HEK293 (cell line): ENCODE measurements around the gene CSF2.

Experiments
- CTCF ChIA-PET: fragments of 350-600 bp; formaldehyde crosslinking; extraction: SDS; loops from one replicate; lab custom pipeline; 2021; ENCODE audit warnings: antibody characterized with exemption; lab: Yijun Ruan, JAX
- POLR2A ChIA-PET: fragments of 300-600 bp; formaldehyde crosslinking; extraction: SDS; loops from one replicate; lab custom pipeline; 2020; ENCODE audit warnings: antibody characterized with exemption, inconsistent platforms; lab: Yijun Ruan, JAX
- H3K27ac ChIP-seq: fragments of 200-500 bp; sonication (Bioruptor generic); 2 replicates; pipeline ENCODE4 v1.5.1; 2014; ENCODE audit warnings: low read depth, low read length, control low read depth, inconsistent platforms; ENCODE audit errors: extremely low read depth
- H3K36me3 ChIP-seq, 2 experiments: fragments of 200-500 bp in 1 of 2; sonication (Bioruptor generic) in 1 of 2; 1 replicate in 1 of 2; 2 replicates in 1 of 2; pipeline ENCODE4 v1.5.1; 2014 to 2017; ENCODE audit warnings: inconsistent platforms in 2 of 2, low read length in 2 of 2; ENCODE audit not compliant: control insufficient read depth in 2 of 2, insufficient read depth in 1 of 2
- H3K4me1 ChIP-seq: fragments of 200-500 bp; sonication (Bioruptor generic); 2 replicates; pipeline ENCODE4 v1.5.1; 2014; ENCODE audit warnings: mild to moderate bottlenecking, low read length, inconsistent platforms; ENCODE audit not compliant: control insufficient read depth, insufficient read depth
- H3K4me3 ChIP-seq: 2 replicates; pipeline ENCODE4 v1.5.1; 2011; ENCODE audit warnings: low read depth, mild to moderate bottlenecking, control low read depth, low read length, moderate library complexity
- H3K9me3 ChIP-seq: fragments of 200-500 bp; sonication (Bioruptor generic); 2 replicates; pipeline ENCODE4 v1.5.1; 2014; ENCODE audit warnings: low read depth, low read length, inconsistent platforms; ENCODE audit not compliant: control insufficient read depth, insufficient read depth
- GLIS1 ChIP-seq: fragments of 450-650 bp; formaldehyde crosslinking; IDR thresholded peaks from 2 replicates; pipeline ENCODE4 v1.5.1; 2016; ENCODE audit warnings: missing biosample characterization, missing genetic modification characterization
- KLF16 ChIP-seq: fragments of 450-650 bp; formaldehyde crosslinking; IDR thresholded peaks from 2 replicates; pipeline ENCODE4 v1.5.1; 2017; ENCODE audit warnings: missing biosample characterization, missing genetic modification characterization
- REPIN1 ChIP-seq: fragments of 450-650 bp; formaldehyde crosslinking; IDR thresholded peaks from 2 replicates; pipeline ENCODE4 v1.5.1; 2017; ENCODE audit warnings: missing biosample characterization, missing genetic modification characterization, low read depth
- SP2 ChIP-seq: fragments of 450-650 bp; formaldehyde crosslinking; IDR thresholded peaks from 2 replicates; pipeline ENCODE4 v1.5.1; 2016; ENCODE audit warnings: missing biosample characterization, missing genetic modification characterization
- YY2 ChIP-seq: fragments of 450-650 bp; formaldehyde crosslinking; IDR thresholded peaks from 2 replicates; pipeline ENCODE4 v1.5.1; 2016; ENCODE audit warnings: missing biosample characterization, missing genetic modification characterization
- ZBTB48 ChIP-seq: fragments of 450-650 bp; formaldehyde crosslinking; IDR thresholded peaks from 2 replicates; pipeline ENCODE4 v1.5.1; 2016; ENCODE audit warnings: missing biosample characterization, missing genetic modification characterization
- ZFHX2 ChIP-seq: fragments of 450-650 bp; formaldehyde crosslinking; conservative IDR thresholded peaks from 2 replicates; pipeline ENCODE4 v1.5.1; 2016; ENCODE audit warnings: missing biosample characterization, missing genetic modification characterization
- ZNF146 ChIP-seq: fragments of 450-650 bp; formaldehyde crosslinking; IDR thresholded peaks from 2 replicates; pipeline ENCODE4 v1.5.1; 2016; ENCODE audit warnings: missing biosample characterization, missing genetic modification characterization
- ZNF248 ChIP-seq: fragments of 450-650 bp; formaldehyde crosslinking; IDR thresholded peaks from 2 replicates; pipeline ENCODE4 v1.5.1; 2017; ENCODE audit warnings: missing biosample characterization, missing genetic modification characterization
- ZNF274 ChIP-seq, 2 experiments: fragments of 200-500 bp in 1 of 2; fragments of 450-650 bp in 1 of 2; sonication (Bioruptor generic) in 1 of 2; formaldehyde crosslinking in 1 of 2; IDR thresholded peaks; 2 replicates each; pipeline versions ENCODE4 v1.5.1 to v1.6.1; 2014 to 2016; ENCODE audit warnings: borderline replicate concordance in 1 of 2, inconsistent platforms in 1 of 2, low read length in 1 of 2, missing biosample characterization in 1 of 2, missing genetic modification characterization in 1 of 2
- ZNF354C ChIP-seq: fragments of 450-650 bp; formaldehyde crosslinking; IDR thresholded peaks from 2 replicates; pipeline ENCODE4 v1.5.1; 2016; ENCODE audit warnings: missing biosample characterization, missing genetic modification characterization, low read depth, borderline replicate concordance
- ZNF423 ChIP-seq: fragments of 450-650 bp; formaldehyde crosslinking; IDR thresholded peaks from 2 replicates; pipeline ENCODE4 v1.5.1; 2016; ENCODE audit warnings: missing biosample characterization, missing genetic modification characterization
- ZNF670 ChIP-seq: fragments of 450-650 bp; formaldehyde crosslinking; IDR thresholded peaks from 2 replicates; pipeline ENCODE4 v1.5.1; 2016; ENCODE audit warnings: missing biosample characterization, missing genetic modification characterization, low read depth
- ZNF76 ChIP-seq: fragments of 450-650 bp; formaldehyde crosslinking; IDR thresholded peaks from 2 replicates; pipeline ENCODE4; 2016; ENCODE audit warnings: low read depth, missing biosample characterization, missing genetic modification characterization, borderline replicate concordance
- ZNF768 ChIP-seq: fragments of 450-650 bp; formaldehyde crosslinking; IDR thresholded peaks from 2 replicates; pipeline ENCODE4 v1.5.1; 2018; ENCODE audit warnings: missing biosample characterization, mild to moderate bottlenecking, missing genetic modification characterization
- ZNF830 ChIP-seq: fragments of 450-650 bp; IDR thresholded peaks from 2 replicates; pipeline ENCODE4 v1.5.0; 2018; ENCODE audit warnings: missing biosample characterization, missing genetic modification characterization, low read depth, mild to moderate bottlenecking, moderate library complexity
- ZXDB ChIP-seq: fragments of 450-650 bp; formaldehyde crosslinking; IDR thresholded peaks from 2 replicates; pipeline ENCODE4 v1.5.1; 2016; ENCODE audit warnings: missing biosample characterization, missing genetic modification characterization
- TF ChIP-seq, protein P1 (sequence below): fragments of 450-650 bp; formaldehyde crosslinking; IDR thresholded peaks from 2 replicates; pipeline ENCODE4 v1.5.0; 2017; ENCODE audit warnings: missing biosample characterization, missing genetic modification characterization, borderline replicate concordance
- TF ChIP-seq, protein P2 (sequence below): fragments of 450-650 bp; formaldehyde crosslinking; IDR thresholded peaks from 2 replicates; pipeline ENCODE4 v1.5.1; 2017; ENCODE audit warnings: missing biosample characterization, mild to moderate bottlenecking, missing genetic modification characterization, moderate library complexity
- TF ChIP-seq, protein P3 (sequence below): fragments of 450-650 bp; formaldehyde crosslinking; IDR thresholded peaks from 2 replicates; pipeline ENCODE4 v1.5.1; 2017; ENCODE audit warnings: missing biosample characterization, missing genetic modification characterization

CSF2 gene

DNA sequence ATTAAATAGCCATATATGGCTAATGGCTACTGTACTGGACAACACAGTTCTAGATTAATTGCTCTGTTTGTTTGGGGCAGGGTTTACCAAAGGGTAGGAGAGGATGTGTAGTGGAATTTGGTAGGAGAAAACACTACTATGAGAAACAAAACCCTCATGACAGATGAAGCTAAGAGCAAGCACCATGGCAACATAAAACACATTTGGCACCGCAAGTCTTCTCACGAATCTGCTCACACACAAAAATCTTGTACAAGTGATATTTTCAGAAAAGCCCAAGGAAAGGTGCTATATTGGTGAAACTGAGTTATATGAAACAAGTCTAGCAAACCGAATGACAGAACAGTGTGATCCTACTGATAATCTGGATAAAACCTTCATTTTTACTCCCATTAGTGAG is 38.5 kb downstream of the CSF2 start:
- Histone ChIP-seq H3K4me1 (no peaks in the 10 kb centered on the region), H3K36me3 (no peaks in the 10 kb centered on the region), H3K9me3 (no peaks in the 10 kb centered on the region), H3K4me3 (no peak overlapping the region), H3K27ac (no peak overlapping the region)
- ChIA-PET CTCF (no interaction called here), POLR2A (no interaction called here)
- TF ChIP-seq YY2 (no peak), REPIN1 (tag by site-specific recombination) (no peak), ZNF830 (tag by site-specific recombination) (no peak), SP2 (no peak), ZNF423 (tag by site-specific recombination) (no peak), ZNF248 (tag by site-specific recombination) (no peak), ZNF670 (tag by site-specific recombination) (no peak), ZNF76 (tag by site-specific recombination) (no peak), ZBTB48 (tag by site-specific recombination) (no peak), ZNF146 (tag by site-specific recombination) (no peak), KLF16 (tag by site-specific recombination) (no peak), ZXDB (tag by site-specific recombination) (no peak), ZNF768 (no peak), ZNF274 (IDR thresholded peaks at IDR 0.05; ENCODE audit: low read length) (no peak), ZNF274 (tag by site-specific recombination; IDR thresholded peaks at IDR 0.05; ENCODE audit: borderline replicate concordance) (no peak), ZFHX2 (tag by site-specific recombination) (no peak), GLIS1 (tag by site-specific recombination) (no peak), ZNF354C (tag by site-specific recombination) (no peak)
- TF ChIP-seq, protein P1, sequence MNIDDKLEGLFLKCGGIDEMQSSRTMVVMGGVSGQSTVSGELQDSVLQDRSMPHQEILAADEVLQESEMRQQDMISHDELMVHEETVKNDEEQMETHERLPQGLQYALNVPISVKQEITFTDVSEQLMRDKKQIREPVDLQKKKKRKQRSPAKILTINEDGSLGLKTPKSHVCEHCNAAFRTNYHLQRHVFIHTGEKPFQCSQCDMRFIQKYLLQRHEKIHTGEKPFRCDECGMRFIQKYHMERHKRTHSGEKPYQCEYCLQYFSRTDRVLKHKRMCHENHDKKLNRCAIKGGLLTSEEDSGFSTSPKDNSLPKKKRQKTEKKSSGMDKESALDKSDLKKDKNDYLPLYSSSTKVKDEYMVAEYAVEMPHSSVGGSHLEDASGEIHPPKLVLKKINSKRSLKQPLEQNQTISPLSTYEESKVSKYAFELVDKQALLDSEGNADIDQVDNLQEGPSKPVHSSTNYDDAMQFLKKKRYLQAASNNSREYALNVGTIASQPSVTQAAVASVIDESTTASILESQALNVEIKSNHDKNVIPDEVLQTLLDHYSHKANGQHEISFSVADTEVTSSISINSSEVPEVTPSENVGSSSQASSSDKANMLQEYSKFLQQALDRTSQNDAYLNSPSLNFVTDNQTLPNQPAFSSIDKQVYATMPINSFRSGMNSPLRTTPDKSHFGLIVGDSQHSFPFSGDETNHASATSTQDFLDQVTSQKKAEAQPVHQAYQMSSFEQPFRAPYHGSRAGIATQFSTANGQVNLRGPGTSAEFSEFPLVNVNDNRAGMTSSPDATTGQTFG (tag by site-specific recombination), result no peak
- TF ChIP-seq, protein P2, sequence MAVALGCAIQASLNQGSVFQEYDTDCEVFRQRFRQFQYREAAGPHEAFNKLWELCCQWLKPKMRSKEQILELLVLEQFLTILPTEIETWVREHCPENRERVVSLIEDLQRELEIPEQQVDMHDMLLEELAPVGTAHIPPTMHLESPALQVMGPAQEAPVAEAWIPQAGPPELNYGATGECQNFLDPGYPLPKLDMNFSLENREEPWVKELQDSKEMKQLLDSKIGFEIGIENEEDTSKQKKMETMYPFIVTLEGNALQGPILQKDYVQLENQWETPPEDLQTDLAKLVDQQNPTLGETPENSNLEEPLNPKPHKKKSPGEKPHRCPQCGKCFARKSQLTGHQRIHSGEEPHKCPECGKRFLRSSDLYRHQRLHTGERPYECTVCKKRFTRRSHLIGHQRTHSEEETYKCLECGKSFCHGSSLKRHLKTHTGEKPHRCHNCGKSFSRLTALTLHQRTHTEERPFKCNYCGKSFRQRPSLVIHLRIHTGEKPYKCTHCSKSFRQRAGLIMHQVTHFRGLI (tag by site-specific recombination), result no peak
- TF ChIP-seq, protein P3, sequence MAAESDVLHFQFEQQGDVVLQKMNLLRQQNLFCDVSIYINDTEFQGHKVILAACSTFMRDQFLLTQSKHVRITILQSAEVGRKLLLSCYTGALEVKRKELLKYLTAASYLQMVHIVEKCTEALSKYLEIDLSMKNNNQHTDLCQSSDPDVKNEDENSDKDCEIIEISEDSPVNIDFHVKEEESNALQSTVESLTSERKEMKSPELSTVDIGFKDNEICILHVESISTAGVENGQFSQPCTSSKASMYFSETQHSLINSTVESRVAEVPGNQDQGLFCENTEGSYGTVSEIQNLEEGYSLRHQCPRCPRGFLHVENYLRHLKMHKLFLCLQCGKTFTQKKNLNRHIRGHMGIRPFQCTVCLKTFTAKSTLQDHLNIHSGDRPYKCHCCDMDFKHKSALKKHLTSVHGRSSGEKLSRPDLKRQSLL (tag by site-specific recombination), result no peak
